GM12878 (cell line): Measurements from ENCODE around the gene STK4. TPM values are rescaled to one million over a fixed set of nuclear protein-coding genes. Genes with fewer than 3 reads are reported as not detected.

Source experiments
- ASH2L ChIP-seq: fragments of 300-600, 200-600 bp; sonication (generic); IDR thresholded peaks from 2 replicates; pipeline ENCODE4 v1.6.1; 2017; ENCODE audit warnings: low read depth, mild to moderate bottlenecking, borderline replicate concordance
- CREM ChIP-seq: IDR thresholded peaks from 2 replicates; pipeline ENCODE4 v1.6.1; 2014; ENCODE audit warnings: antibody characterized with exemption, low read depth
- ETV6 ChIP-seq, 2 experiments: fragments of 450-650 bp in 1 of 2; IDR thresholded peaks in 1 of 2; conservative IDR thresholded peaks in 1 of 2; 2 replicates each; pipeline ENCODE4 v1.6.1; 2014; ENCODE audit warnings: antibody characterized with exemption in 1 of 2, borderline replicate concordance in 1 of 2, low read depth in 1 of 2, mild to moderate bottlenecking in 1 of 2, moderate library complexity in 1 of 2
- HDGF ChIP-seq: fragments of 450-650 bp; IDR thresholded peaks from 2 replicates; pipeline ENCODE4 v1.6.1; 2016; ENCODE audit warnings: antibody characterized with exemption
- IKZF1 ChIP-seq: fragments of 450-650 bp; conservative IDR thresholded peaks from 2 replicates; pipeline ENCODE4 v1.6.1; 2017; ENCODE audit warnings: antibody characterized with exemption, mild to moderate bottlenecking
- MTA2 ChIP-seq: fragments of 450-650 bp; IDR thresholded peaks from 2 replicates; pipeline ENCODE4 v1.6.1; 2016; ENCODE audit warnings: low read depth, mild to moderate bottlenecking, moderate library complexity
- MYC ChIP-seq: IDR thresholded peaks from 2 replicates; pipeline ENCODE4 v1.6.1; 2011; ENCODE audit warnings: mild to moderate bottlenecking, low read length, moderate library complexity, inconsistent platforms; ENCODE audit not compliant: insufficient read depth, insufficient replicate concordance, insufficient read length, severe bottlenecking
- NBN ChIP-seq: fragments of 450-650 bp; IDR thresholded peaks from 2 replicates; pipeline ENCODE4 v1.6.1; 2016
- PAX5 ChIP-seq: IDR thresholded peaks from 2 replicates; pipeline ENCODE4 v1.6.1; 2011; ENCODE audit warnings: low read depth, low read length, borderline replicate concordance
- POLR2AphosphoS2 ChIP-seq: IDR thresholded peaks from 2 replicates; pipeline ENCODE4 v1.6.1; 2011; ENCODE audit warnings: low read depth, mild to moderate bottlenecking, low read length, improper control_type of control experiment, moderate library complexity
- POLR2AphosphoS5 ChIP-seq: IDR thresholded peaks from 2 replicates; pipeline ENCODE4 v1.6.1; 2011; ENCODE audit warnings: mild to moderate bottlenecking, low read length, inconsistent platforms
- POU2F2 ChIP-seq: IDR thresholded peaks from 3 replicates; pipeline ENCODE4 v1.6.1; 2011; ENCODE audit warnings: low read depth, mild to moderate bottlenecking, low read length, borderline replicate concordance
- RAD51 ChIP-seq: fragments of 450-650 bp; IDR thresholded peaks from 2 replicates; pipeline ENCODE4 v1.6.1; 2016; ENCODE audit warnings: moderate library complexity, mild to moderate bottlenecking, inconsistent platforms
- RB1 ChIP-seq: fragments of 450-650 bp; formaldehyde crosslinking; IDR thresholded peaks from 2 replicates; pipeline ENCODE4 v1.6.1; 2017; ENCODE audit warnings: mild to moderate bottlenecking, borderline replicate concordance
- RUNX3 ChIP-seq: IDR thresholded peaks from 2 replicates; pipeline ENCODE4 v1.6.1; 2012; ENCODE audit warnings: low read length, inconsistent platforms
- SMARCA5 ChIP-seq: fragments of 450-650 bp; IDR thresholded peaks from 2 replicates; pipeline ENCODE4 v1.6.1; 2017; ENCODE audit warnings: mild to moderate bottlenecking
- SREBF1 ChIP-seq: IDR thresholded peaks from 2 replicates; pipeline ENCODE4 v1.6.1; 2012; ENCODE audit warnings: mild to moderate bottlenecking, low read length
- TCF3 ChIP-seq: IDR thresholded peaks from 2 replicates; pipeline ENCODE4 v1.6.1; 2012; ENCODE audit warnings: low read depth, mild to moderate bottlenecking, low read length, borderline replicate concordance; ENCODE audit not compliant: insufficient read depth
- ZBTB40 ChIP-seq: fragments of 450-650 bp; IDR thresholded peaks from 2 replicates; pipeline ENCODE4 v1.6.1; 2016; ENCODE audit warnings: mild to moderate bottlenecking, moderate library complexity, borderline replicate concordance
- polyA plus RNA-seq, 11 experiments: library from polyadenylated mRNA; depleted of rRNA in 4 of 11; unstranded in 6 of 11; stranded (reverse) in 5 of 11; fragments of >200 nt; fragmentation: Nextera tagmentation in 4 of 11; fragmentation: Illumina TruSeq in 1 of 11; extraction: Ambion mirVana in 4 of 11; extraction: Trizol in 1 of 11; gene quantifications; 1 replicate in 1 of 11; 2 replicates in 10 of 11; pipeline versions ENCODE4 v1.2.1 to v1.2.3, GENCODE V29; 2011 to 2016; ENCODE audit warnings: inconsistent platforms in 2 of 11, missing spikeins in 2 of 11, low read depth in 1 of 11
- total RNA-seq, 4 experiments: library from RNA; depleted of rRNA in 3 of 4; stranded (reverse); fragments of >200 nt in 3 of 4; fragmentation: Illumina TruSeq in 1 of 4; extraction: Trizol in 1 of 4; gene quantifications; 2 replicates each; pipeline versions ENCODE4 v1.2.1 to v1.2.3, GENCODE V29; 2013 to 2021
- TF ChIP-seq, protein P1 (sequence below): fragments of 450-650 bp; formaldehyde crosslinking; IDR thresholded peaks from 2 replicates; pipeline ENCODE4 v1.4.0; 2022; ENCODE audit warnings: mild to moderate bottlenecking, moderate library complexity
- TF ChIP-seq, protein P2 (sequence below): IDR thresholded peaks from 2 replicates; pipeline ENCODE4 v1.6.1; 2012; ENCODE audit warnings: low read depth, low read length, improper control_type of control experiment

STK4 gene
- total and polyA plus RNA-seq, 10 of the 15 experiments (the other 5 are each of a cell fraction or from before 2014, with no cell fraction given) = 24.0 to 135 (median 89.7) TPM

DNA sequence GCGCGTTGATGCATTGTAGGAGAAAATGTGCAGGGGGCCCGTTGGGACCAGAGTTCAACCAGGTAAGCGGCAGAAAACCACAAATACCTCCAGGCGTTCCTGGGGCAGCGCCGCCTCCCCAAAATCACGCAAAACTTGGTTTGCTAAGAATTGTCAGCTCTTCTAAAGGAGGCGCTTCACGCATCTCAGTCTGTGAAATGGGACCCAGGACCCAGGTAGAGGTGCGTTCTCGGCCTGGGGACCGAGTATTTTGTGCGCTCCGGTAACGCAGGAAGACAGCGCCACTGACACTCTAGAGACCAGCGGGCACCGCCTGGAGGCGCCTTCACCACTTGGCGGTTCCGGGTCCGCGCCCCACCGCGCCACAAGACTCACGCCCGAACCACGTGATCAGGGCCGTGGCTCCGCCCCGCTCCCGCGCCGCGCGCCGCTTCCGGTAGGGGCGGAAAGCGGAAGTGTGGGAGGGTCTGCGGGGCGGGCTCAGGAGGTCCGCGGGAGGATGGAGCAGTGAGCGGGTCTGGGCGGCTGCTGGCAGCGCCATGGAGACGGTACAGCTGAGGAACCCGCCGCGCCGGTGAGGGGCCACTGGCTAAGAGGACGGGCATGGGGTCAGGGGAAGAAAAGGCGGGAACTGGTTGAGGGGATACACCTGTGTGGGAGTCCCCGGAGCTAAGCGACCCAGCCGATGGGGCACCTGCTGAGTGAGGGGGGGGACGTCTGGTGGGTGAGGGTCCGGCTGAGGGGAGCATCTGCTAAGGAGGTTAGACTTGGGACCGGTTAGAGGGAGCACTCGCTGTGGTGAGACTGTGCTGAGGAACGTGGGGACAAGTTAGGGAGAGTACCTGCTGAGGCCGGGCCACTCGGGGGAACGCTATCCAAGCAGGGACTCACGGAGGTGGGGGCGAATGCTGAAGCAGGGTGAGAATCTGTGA is at the start of gene STK4 (continued):
- TF ChIP-seq, protein P1, sequence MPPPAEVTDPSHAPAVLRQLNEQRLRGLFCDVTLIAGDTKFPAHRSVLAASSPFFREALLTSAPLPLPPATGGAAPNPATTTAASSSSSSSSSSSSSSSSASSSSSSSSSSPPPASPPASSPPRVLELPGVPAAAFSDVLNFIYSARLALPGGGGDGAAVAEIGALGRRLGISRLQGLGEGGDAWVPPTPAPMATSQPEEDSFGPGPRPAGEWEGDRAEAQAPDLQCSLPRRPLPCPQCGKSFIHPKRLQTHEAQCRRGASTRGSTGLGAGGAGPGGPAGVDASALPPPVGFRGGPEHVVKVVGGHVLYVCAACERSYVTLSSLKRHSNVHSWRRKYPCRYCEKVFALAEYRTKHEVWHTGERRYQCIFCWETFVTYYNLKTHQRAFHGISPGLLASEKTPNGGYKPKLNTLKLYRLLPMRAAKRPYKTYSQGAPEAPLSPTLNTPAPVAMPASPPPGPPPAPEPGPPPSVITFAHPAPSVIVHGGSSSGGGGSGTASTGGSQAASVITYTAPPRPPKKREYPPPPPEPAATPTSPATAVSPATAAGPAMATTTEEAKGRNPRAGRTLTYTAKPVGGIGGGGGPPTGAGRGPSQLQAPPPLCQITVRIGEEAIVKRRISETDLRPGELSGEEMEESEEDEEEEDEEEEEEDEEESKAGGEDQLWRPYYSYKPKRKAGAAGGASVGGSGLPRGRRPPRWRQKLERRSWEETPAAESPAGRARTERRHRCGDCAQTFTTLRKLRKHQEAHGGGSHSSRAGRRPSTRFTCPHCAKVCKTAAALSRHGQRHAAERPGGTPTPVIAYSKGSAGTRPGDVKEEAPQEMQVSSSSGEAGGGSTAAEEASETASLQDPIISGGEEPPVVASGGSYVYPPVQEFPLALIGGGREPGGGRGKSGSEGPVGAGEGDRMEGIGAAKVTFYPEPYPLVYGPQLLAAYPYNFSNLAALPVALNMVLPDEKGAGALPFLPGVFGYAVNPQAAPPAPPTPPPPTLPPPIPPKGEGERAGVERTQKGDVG (CRISPR knock-in tag) = 0 out of 2 replicates have a peak, but pooled peaks have one; percentile 33
- TF ChIP-seq MYC = peak; percentile 51
- peak in 1 of 2 experiments; percentile 62; a peak in 1 of 4 replicates for TF ChIP-seq ETV6 (conservative IDR thresholded peaks at IDR 0.05 in 1 of 2, IDR thresholded peaks at IDR 0.05 in 1 of 2; ENCODE audit: borderline replicate concordance in 1 of 2, low read depth in 1 of 2)
- TF ChIP-seq RB1 = peak; percentile 96; the same call in 1 of the 2 replicates
- no peak for TF ChIP-seq ASH2L
- peak; percentile 90 for TF ChIP-seq POLR2AphosphoS5
- peak; percentile 76 for TF ChIP-seq POLR2AphosphoS2
- 0 out of 2 replicates have a peak, but pooled peaks have one; percentile 17 for TF ChIP-seq MTA2
- TF ChIP-seq, protein P2, sequence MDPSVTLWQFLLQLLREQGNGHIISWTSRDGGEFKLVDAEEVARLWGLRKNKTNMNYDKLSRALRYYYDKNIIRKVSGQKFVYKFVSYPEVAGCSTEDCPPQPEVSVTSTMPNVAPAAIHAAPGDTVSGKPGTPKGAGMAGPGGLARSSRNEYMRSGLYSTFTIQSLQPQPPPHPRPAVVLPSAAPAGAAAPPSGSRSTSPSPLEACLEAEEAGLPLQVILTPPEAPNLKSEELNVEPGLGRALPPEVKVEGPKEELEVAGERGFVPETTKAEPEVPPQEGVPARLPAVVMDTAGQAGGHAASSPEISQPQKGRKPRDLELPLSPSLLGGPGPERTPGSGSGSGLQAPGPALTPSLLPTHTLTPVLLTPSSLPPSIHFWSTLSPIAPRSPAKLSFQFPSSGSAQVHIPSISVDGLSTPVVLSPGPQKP = peak; percentile 94
- 0 out of 2 replicates have a peak, but pooled peaks have one; percentile 66 for TF ChIP-seq HDGF
- TF ChIP-seq IKZF1 = peak; percentile 76
- peak; percentile 30; the same call in 1 of the 2 replicates for TF ChIP-seq CREM
- peak; percentile 96 for TF ChIP-seq RAD51
- TF ChIP-seq TCF3 = peak; percentile 55; the same call in 1 of the 2 replicates
- peak; percentile 80; the same call in 1 of the 2 replicates for TF ChIP-seq NBN
- peak; percentile 51; the same call in 1 of the 2 replicates for TF ChIP-seq SMARCA5
- peak; percentile 61; the same call in 1 of the 2 replicates for TF ChIP-seq PAX5
- TF ChIP-seq ZBTB40 = peak; percentile 81
- TF ChIP-seq SREBF1 = no peak
- peak; percentile 81 for TF ChIP-seq RUNX3
- 0 out of 3 replicates have a peak, but pooled peaks have one; percentile 1 for TF ChIP-seq POU2F2
